ENCODE results near the gene TBC1D22B.
"Not testable (repeated sequence)": the region's sequence is repeated elsewhere in the genome, so short reads cannot be mapped to it uniquely, and the experiment has no call there.

The TBC1D22B gene

DNA sequence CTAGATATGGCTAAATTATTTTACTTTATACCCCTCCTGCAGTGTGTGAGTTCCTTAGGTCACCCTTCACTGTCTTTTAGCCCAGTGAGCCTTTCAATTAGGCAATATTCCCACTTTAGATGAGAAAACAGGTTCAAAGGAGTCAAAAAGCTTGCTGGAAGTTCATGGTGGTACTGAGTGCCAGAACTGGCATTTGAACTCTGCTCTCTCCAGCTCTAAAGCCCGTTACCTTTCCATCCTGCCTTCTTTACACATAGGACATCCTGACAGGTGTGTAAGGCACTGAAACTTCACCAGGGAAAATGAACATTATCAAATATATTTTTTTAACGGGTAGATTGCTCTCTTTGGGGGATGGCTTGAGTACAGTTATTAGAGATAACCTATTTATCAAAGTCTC is 11.5 kb downstream of the TBC1D22B start:
- DNase-seq: no peak

DNA sequence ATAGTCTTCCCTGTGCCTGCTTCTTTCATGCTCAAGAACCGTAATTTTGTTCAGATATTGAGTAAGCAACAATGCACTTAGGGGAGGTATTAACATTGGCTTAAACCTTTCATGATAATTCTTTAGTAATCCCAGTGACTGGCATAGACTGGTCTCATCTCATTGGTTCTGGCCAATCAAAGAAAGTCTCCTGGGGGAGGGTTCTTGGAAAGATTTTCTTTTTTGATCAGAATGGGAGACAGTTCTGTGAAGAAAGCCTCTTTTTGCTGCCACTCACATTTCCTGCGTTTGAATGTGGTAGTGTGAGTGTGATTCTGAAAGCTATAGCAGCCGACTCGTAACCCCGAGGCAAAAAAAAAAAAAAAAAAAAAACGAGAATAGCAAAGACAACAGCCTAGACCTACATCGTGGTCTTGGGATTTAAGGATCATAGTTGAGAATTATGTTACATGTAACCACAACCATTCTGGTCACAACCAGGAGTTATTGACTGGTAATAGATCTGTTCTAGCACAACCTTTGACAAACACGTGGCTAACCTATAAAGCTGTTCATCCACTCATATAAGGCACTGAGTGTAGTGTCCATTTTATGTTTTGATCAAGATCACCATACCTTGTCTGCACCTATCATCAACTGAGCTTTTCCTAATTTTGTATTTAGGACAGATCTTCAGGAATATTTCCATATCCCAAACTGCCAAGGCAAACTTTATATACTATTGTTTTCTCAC is 15.4 kb downstream of the TBC1D22B start:
- DNase-seq: no peak

DNA sequence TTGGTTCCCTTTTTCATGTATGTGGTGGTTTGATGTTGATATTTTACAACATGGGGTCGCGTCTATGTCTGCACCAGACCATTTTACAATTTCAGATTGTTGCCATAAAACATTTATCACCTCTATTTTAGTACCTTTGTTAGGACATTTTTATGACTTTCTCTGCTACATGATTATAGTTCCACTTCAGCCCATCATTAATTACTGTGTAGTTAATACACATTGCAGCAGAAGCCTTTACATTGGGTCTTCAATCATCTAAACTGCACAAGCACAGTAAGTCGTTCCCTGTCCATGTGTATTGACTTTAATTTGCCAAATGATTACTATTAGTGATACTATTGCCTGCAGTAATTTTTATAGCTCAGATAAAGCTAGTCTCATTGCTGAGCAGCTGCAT is 16.1 kb downstream of the TBC1D22B start:
- DNase-seq: no peak

DNA sequence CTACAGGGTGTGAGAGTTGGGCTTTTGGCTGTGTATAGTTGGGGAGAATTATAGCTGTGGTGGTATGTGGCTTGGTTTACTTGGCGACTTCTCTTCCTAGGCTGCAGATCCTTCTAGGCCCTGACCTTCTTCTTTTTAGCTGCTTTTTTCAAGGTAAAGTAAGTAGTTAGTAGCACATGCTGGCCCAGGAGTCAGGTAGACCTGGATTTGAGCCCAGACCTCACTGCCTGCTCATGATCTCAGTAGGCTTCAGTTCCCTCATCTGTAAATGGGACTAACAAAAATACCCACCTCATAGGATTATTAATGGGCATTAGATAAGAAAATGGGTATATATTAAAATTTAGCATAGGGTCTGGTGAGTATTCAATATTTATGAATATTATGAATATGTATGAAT is 17.8 kb downstream of the TBC1D22B start:
- no peak for DNase-seq

DNA sequence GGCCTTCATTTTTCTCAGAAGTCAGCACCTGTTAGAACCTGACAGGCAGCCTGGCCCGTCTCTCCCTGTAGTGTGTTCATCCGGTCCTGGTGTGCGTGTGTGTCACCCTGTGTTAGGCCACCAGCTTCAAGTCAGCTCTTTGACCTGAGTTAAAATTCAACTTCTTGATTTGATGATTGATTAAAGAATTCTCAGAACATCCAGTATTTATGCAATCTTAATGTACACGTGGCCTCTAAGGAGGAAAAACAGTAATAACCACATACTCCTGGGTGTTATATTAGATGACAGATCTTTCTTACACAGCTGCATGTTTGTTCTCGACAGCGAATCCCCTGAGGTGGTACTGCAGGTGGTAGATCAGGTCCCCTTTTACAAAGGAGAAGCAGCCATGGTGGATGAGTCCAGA is 19.4 kb downstream of the TBC1D22B start:
- no peak for DNase-seq

DNA sequence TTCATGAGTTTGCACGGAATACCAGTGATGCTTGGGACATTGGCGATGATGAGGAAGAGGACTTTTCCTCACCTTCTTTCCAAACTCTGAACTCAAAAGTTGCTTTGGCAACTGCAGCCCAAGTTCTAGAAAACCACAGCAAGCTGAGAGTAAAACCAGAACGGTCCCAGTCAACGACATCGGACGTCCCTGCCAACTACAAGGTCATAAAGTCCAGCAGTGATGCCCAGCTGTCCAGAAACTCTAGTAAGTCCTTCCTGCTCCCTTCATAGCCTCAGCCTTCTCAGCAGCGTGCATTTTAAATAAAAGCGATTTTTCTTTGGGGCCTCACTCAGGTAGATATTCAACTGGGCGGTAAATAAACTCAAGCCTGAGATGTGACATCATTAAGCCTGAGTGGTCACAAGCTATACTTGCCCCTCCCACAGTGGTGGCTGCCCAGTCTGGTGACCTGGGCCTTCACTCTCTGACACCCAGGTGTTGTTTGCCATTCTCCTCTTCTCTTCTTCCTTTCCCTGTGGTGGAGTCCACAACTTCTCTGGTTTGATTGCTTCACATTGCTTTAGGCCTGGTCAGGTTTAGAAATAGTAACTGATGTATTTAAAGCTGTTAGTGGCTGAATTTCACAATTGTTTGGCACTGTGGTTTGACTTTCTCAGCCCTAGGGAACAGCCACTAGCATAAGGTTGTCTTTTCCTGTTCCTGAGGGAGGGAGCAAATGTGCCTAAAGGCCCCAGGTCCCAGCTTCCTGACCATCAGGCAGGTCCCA is 22.0 kb downstream of the TBC1D22B start:
- no peak for DNase-seq

DNA sequence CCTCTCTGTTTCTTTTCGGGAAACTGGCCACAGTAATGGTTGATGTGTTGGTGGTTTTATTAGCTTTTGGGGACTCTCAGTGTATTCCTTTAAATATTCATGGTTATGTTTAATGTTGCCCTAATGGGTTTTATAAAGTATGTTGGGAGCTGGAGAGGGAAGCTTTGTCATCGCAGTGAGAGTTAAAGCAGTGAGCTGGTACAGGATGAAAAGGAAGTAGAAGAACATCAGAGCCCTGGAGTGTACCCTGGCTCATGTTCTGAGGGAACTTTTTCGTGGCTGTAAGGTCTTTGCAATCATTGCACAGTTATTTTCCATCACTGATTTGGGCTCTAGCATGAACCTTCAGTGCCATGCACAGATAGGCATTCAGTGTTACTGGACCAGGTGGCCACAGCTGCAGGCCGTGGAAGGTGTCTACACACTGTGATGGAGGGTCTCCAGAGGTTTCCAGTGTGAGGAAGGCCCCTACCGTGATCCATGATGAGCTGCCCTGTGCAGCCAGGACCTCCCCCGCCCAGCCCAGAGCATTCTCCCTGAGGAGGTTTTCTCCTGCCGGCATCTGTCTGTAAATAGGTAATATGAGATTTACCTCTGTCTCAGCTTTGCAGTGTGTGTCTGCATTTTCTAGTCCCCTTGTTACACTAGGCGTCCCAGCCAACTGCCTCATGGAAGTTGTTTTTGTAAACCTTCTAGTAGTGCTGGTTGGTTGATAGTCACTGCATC is 22.8 kb downstream of the TBC1D22B start:
- DNase-seq: no peak

DNA sequence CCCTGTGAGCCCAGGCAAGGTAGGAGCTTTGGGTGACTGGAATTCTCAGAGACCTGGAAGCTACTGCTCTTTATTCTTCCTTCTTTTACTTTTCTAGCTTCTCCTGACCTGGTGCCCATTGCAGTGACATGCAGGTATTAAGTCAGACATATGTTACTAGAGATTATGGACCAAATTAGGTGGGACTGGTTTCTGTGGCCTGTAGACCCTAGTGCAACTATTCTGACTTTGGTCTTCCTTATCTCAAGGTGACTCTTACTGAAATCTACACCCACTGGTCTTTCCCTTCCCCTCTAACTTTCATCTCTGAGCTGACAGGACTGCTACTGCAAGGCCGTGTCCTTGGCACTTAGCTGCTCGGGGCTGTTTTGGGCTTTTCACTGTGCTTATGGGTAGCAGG is 24.8 kb downstream of the TBC1D22B start:
- no peak for DNase-seq

DNA sequence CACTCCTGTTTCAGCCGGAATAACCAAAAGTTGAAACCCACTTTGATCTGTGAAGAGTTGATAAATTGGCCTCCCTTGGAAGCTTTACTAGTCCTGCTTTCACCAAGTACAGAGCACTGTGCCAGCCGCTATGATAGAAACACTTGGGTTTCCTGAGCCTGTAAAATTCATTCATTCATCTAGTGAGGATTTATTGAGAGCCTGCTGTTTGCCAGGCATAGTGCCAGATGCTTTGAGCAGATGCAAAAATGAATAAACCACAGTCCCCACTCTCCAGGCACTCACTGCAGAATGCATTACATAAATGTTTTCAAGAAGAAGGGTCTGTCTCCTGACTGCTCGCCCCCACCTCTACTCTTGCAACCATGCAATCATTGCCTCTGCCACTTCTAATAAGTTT is 25.7 kb downstream of the TBC1D22B start:
- DNase-seq: no peak

DNA sequence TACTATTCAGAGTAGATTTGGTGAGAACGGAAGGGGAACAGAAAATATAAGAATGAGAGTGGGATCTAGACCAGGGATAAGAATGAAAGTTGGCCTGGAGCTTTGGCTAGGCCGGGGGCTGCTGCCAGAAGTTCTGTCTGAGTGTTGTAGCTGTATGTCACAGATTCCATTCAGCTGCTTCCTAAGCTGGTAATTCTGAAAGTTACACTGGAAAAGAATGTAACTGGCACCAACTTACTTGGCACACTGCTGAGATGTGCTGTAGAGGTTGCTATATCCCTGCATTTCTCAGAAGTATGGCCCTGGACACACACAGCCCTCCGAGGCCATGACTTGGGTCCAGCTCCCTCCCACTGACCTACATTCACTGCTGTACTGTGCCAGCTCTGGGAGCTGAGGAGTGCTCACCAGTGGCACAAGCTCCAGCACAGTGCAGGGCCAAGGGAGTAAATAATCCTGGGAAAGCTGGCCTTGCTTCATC is 26.1 kb downstream of the TBC1D22B start:
- no peak for DNase-seq

DNA sequence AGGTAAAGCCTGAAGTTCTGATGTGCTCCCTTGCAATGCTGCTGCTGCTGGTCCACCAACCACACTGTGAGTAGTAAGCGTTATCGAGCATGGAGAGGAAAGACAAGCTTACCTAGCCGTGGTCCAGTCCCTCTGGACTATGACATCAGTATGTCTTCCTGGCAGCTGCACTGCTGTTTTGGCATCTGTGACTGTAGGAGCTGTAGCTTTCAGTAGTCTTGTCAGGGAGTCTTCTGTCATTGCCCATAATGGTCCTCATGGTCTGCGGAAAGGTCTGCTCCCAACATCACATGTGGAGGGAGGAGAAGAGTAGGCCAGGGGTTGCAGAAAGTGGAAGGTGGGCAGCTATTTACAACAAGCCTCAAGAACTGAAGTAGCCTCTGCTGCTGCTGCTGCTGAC is 27.2 kb downstream of the TBC1D22B start:
- no peak for DNase-seq

DNA sequence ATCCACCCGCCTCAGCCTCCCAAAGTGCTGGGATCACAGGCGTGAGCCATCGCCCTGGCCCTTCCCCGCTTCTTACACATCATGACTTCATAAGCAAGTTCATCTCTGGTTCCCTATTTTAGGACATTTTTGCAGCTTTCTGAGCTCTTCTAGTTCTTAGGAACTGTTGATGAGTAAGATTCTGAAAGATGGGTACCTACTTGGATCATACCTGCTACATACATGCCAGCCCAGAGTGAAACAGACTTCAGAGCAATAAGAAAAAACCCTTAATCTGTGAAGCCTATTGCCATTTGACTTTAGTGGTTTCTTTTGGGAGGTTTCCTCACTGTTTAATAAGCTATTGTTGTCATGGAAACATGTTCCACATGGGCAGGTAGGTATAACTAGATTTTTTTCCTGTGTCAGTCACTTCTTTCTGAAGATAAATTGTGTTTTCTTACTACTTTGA is 28.3 kb downstream of the TBC1D22B start:
- no peak for DNase-seq

DNA sequence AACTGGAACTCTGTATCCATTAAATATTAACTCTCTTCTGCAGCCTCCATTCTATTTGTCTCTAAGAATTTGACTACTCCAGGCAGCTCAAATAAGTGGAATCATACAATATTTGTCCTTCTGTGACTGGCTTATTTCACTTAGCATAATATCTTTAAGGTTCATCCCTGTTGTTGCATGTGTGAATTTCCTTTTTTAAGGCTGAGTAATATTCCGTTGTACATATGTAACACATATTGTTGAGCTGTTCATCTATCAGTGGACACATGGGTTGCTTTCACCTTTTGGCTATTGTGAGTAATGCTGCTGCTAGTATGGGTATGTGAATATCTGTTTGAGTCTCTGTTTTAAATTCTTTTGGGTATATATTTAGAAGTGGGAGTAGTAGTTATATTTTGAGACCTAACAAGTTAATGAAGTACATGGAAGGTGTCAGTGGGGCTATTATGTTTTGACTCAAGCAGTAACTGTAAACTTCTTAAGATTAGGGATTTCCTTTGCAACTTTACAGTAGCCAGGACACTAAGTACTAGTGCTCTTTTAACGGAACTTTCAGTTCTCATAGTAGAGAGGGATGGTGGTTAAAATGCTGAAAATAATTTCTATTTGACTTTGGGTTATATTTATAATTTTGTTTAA is 30.1 kb downstream of the TBC1D22B start:
- no peak for DNase-seq

DNA sequence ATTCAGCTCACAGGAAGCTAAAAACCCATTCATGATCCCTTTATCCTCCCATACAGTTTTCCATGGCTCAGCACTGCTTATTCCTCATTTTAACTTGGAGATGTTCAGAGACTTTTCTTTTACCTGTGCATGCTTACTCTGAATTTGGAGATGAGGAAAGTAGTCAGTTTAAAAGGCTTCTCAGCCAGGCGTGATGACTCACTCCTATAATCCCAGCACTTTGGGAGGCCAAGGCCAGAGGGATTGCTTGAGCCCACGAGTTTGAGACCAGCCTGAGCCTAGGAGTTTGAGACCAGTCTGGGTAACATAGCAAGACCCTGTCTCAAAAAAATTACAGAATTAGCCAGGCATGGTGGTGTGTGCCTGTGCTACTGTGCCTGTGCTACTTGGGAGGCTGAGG is 30.7 kb downstream of the TBC1D22B start:
- no peak for DNase-seq

DNA sequence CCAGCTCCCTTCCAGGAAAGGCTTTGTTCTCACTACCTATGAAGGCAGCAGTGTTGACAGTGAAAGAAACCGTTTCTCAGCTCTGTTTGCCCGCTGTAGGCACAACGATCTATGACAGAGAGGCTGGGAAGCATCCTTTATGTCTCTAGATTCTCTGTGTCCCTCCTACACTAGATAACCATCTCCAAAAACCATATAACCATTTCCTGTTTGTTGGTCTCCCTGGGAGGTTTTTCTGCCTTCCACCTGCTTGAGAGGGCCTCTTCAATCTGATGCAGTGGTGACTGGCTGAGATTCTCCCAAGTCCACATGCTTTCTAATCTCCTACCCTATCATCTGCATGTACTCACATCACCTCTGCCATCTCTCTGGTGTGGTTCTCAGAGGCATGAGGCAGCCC is 32.4 kb downstream of the TBC1D22B start:
- no peak for DNase-seq

DNA sequence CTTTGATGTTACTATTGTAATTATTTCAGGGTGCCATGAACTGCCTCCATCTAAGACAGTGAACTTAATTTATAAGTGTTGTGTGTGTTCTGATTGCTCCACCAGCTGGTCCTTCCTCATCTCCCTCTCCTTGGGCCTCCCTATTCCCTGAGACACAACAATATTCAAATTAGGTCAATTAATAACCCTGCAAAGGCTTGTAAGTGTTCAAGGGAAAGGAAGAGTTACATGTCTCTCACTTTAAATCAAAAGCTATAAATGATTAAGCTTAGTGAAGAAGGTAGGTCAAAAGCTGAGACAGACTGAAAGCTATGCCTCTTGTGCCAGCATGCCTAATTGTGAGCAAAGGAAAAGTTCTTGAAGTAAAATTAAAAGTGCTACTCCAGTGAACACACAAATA is 35.9 kb downstream of the TBC1D22B start:
- DNase-seq: no peak

DNA sequence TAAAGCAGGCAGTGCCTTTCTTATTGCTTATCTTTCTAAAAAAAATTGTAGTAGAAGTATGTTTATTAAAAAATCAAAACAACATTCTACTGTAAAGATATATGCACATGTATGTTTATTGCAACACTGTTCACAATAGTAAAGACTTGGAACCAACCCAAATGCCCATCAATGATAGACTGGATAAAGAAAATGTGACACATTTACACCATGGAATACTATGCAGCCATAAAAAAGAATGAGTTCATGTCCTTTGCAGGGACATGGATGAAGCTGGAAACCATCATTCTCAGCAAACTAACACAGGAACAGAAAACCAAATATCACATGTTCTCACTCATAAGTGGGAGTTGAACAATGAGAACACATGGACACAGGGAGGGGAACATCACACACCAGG is 40.1 kb downstream of the TBC1D22B start:
- not testable (repeated sequence) for DNase-seq

DNA sequence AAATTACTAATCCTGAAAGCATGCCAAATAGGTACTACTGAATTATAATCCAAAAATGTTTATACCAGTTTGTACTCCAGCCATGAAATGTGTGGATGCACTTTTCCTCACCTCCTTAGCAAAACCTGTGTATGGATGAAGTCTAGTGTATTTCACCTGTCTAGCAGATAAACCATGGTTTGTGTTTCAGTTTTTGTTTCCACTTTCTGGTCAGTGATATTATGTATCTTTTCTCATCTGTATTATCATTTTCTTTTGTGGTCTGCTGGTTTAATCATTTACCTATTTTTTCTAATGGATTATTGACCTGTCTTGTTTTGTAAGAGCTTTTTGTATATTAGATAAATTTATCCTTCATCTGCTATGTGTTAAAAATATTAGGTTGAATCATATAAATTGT is 41.4 kb downstream of the TBC1D22B start:
- DNase-seq: no peak

DNA sequence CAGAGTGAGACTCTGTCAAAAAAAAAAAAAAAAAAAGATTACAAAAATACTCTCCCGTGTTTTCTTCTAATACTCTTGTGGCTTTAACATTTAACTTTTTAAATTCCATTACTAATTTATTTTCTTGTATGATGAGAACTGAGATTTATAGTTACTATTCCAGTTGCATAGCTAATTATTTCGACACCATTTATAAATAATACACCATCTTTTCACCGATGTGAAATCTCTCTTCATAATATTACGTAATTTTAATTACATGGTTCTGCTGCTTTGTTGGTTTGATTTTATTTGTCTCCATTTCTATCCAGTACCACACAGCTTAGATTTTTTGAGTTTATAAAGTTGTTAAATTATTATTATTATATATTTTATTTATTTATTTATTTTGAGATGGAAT is 42.4 kb downstream of the TBC1D22B start:
- no peak for DNase-seq

DNA sequence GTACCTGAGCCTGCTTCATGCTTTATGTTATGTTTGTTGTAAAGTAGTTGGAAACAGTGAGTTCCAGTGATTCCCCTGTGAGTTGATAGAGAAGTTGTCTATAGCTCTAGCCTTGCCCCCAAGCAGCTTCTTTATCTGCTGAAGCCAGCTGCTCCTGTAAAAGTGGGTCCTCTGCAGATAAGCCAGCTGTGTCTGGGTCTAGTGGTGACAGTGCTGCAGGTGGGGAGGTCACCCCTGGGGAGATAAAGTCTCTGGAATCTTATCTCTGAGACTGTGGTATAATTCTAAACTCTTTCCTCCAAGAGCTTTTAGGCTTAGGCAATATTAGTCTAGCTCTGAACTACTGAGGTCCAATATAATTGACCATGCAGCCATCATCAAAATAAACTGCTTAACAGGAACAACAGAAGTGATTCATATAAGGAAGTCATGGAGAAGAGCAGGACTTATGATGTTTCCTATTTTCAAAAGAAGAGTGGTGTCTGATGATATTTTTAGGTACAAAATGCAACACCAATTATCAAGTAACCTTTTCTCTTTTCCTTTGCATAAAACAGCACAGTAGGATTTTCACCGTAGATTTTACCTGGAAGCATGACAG is 44.6 kb downstream of the TBC1D22B start:
- no peak for DNase-seq

DNA sequence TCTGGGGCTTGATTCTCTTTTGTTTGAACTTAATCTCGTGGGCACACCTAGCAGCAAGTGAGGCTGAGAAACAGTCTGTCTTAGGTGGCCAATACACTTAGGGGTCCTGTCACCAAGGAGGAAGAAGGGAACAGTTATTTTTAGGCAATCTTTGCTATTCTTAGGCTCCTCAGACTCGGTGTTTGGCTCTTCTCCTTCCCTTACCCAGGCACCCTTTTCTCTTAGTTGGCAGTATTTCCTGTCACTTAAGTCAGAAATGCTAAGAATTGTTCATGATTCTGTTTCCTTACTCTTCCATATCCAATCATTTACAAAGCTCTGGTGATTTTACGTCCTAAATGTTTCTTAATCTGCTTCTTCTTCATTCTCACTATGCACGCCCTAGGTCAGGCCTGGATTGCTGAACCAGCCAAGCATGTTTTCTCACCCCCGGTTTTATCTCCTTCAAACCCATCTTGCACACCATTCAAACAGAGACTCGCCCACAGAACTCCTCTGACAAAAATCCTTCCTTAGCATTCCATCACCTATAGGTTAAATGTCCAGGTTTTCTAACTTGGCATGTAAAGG is 45.6 kb downstream of the TBC1D22B start:
- DNase-seq: no peak

DNA sequence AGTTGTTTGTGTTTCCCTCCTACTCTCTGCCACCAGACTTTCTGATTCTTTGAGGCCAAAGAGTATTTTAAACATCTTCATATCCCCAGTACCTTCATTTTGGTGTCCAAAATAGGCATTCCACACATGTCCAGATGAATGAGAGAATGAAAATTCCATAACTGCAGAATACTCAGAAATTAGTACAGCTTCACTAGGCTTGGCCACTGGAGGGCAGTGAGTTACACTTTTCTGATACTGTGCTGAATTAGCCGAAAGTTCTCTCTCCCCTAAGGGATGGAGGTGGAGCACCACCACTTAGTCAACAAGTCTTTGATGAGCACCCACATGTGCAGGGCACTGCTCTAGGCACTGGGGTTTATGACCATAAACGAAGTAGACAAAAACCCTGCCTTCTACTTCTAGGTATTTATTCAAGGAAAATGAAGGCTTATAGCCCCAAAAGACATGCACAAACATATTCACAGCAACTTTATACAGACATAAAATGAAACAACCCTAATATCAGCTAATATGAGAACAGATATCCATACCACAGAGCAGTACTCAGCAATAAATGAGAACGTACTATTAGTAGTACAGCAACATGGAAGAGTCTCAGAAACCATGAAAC is 46.4 kb downstream of the TBC1D22B start:
- no peak for DNase-seq
